AG04450 (cell line): ENCODE measurements around the gene LMAN1L. TPM values are rescaled to one million over a fixed set of nuclear protein-coding genes. Genes with fewer than 3 reads are reported as not detected.

Experiments used
- CTCF ChIA-PET: fragments of 300-600, 350-600 bp; formaldehyde crosslinking; extraction: SDS; loops from one replicate; lab custom pipeline; 2022; ENCODE audit warnings: antibody characterized with exemption, inconsistent platforms; lab: Charles Lee
- POLR2A ChIA-PET: fragments of 350-600 bp; formaldehyde crosslinking; extraction: SDS; loops from one replicate; lab custom pipeline; 2021; ENCODE audit warnings: antibody characterized with exemption, inconsistent platforms; lab: Yijun Ruan, JAX
- DNase-seq: peaks from one replicate; pipeline ENCODE4 v3.0.0-alpha.2; 2011; ENCODE audit warnings: low read depth, low spot score
- H3K27ac ChIP-seq: one replicate; pipeline ENCODE4 v1.5.1; 2012; ENCODE audit warnings: low read depth, low read length, control low read depth
- H3K27me3 ChIP-seq: one replicate; pipeline ENCODE4 v1.6.0; 2012; ENCODE audit warnings: low read length; ENCODE audit not compliant: control insufficient read depth, insufficient read depth
- H3K4me3 ChIP-seq: 2 replicates; pipeline ENCODE4 v1.5.1; 2011; ENCODE audit warnings: mild to moderate bottlenecking, low read depth, low read length, control low read depth
- H3K9me3 ChIP-seq: 2 replicates; pipeline ENCODE4 v1.5.1; 2012; ENCODE audit warnings: low read length; ENCODE audit not compliant: control insufficient read depth, insufficient read depth
- CTCF ChIP-seq: IDR thresholded peaks from 2 replicates; pipeline ENCODE4 v1.5.1; 2011; ENCODE audit warnings: low read depth, low read length, control low read depth, inconsistent platforms
- polyA plus RNA-seq: library from polyadenylated mRNA; depleted of rRNA; stranded (reverse); fragments of >200 nt; gene quantifications from 2 replicates; pipeline ENCODE4 v1.2.3, GENCODE V29; 2011

Gene LMAN1L
- polyA plus RNA-seq, 1 experiment = not detected

GRCh38 chr15:74773731-74774252 is 38.8 kb upstream of the LMAN1L start:
- no peak for TF ChIP-seq CTCF
- ChIA-PET CTCF (interaction anchor here (0.6 to 12.2 kb wide), 4 partner anchors 7 to 177 kb away, joined by 3 to 517 read pairs (median 29); partner anchors contain the start of gene CSK), POLR2A (no interaction called here)
- Histone ChIP-seq H3K9me3 (no peaks in the 10 kb centered on the region), H3K27me3 (peaks cover 6% of the 10 kb centered on the region), H3K27ac (no peak overlapping the region), H3K4me3 (no peak overlapping the region)
- DNase-seq = no peak

- CTCF ChIA-PET = interaction anchor here (12.2 kb wide), 1 partner anchor 136 kb away, joined by 517 read pairs; no protein-coding TSS in a partner anchor
- Histone ChIP-seq H3K9me3 (no peaks in the 10 kb centered on the region), H3K27me3 (peaks cover 6% of the 10 kb centered on the region), H3K4me3 (no peak overlapping the region), H3K27ac (no peak overlapping the region)
- no peak for TF ChIP-seq CTCF
- no peak for DNase-seq
- POLR2A ChIA-PET = no interaction called here
Measured at GRCh38 chr15:74775132-74775562, 37.5 kb upstream of the LMAN1L start.

DNA sequence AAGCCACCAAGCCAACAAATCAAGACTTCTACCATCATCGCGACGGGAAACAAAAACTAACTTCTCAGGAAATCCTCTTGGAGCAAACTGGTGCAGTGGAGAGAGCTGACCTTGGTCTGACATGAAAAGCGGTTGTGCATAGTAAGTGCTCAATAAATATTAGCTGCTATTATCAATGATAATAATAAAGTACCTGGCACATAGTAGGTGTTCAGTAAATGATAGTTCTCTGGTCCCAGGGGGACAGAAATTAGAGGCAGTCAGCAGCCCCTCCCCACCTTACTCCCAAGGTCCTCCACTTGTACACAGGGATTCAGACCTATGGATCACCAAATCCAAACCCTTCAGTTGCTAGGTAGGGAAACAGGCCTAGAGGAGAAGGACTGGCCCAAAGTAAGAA is 36.7 kb upstream of the LMAN1L start:
- ChIA-PET CTCF (interaction anchor here (0.7 to 12.2 kb wide), 2 partner anchors 137 to 441 kb away, joined by 3 to 517 read pairs; no protein-coding TSS in a partner anchor), POLR2A (no interaction called here)
- Histone ChIP-seq H3K27me3 (no peaks in the 10 kb centered on the region), H3K4me3 (no peak overlapping the region), H3K27ac (no peak overlapping the region), H3K9me3 (no peaks in the 10 kb centered on the region)
- no peak for TF ChIP-seq CTCF
- no peak for DNase-seq

GRCh38 chr15:74776821-74777768 is 35.5 kb upstream of the LMAN1L start:
- CTCF ChIA-PET = interaction anchor here (1.1 to 3.1 kb wide), 7 partner anchors 8 to 145 kb away, joined by 3 to 12 read pairs (median 7); no protein-coding TSS in a partner anchor
- no peak overlapping the region for H3K4me3 ChIP-seq
- no peak overlapping the region for H3K27ac ChIP-seq
- H3K9me3 ChIP-seq = no peaks in the 10 kb centered on the region
- no peaks in the 10 kb centered on the region for H3K27me3 ChIP-seq
- TF ChIP-seq CTCF = no peak
- no peak for DNase-seq
- POLR2A ChIA-PET = no interaction called here
